K562 (cell line): ENCODE measurements around the gene ANTKMT. TPM values are rescaled to one million over a fixed set of nuclear protein-coding genes. Genes with fewer than 3 reads are reported as not detected.
A peak's percentile ranks its signal among the peaks of the same experiment; 100 is the strongest.

Source experiments
- ATAC-seq: fragments of 200-7000 bp; cut with Tn5 transposase; 3 replicates; pipeline ENCODE4 v1.9.1; 2020; ENCODE audit warnings: moderate library complexity
- BruUV-seq: library from RNA; stranded (reverse); fragments of 400-500 nt; replicated peaks from 2 replicates; lab custom pipeline; 2021; lab: Mats Ljungman, UMichigan
- CTCF ChIA-PET: fragments of 300-600 bp; formaldehyde crosslinking; extraction: SDS; loops from one replicate; lab custom pipeline; 2021; ENCODE audit warnings: low intra/inter-chr PET ratio; lab: Yijun Ruan, JAX
- POLR2A ChIA-PET: fragments of 300-600, 350-650 bp; sonication (Branson Sonifier 250); formaldehyde crosslinking; extraction: SDS; loops from one replicate; lab custom pipeline; 2021; ENCODE audit warnings: antibody characterized with exemption, inconsistent platforms; lab: Yijun Ruan, JAX
- DNase-seq, 4 experiments: peaks; one replicate each; pipeline versions ENCODE4 v3.0.0 to v3.0.0-alpha.2; 2011 to 2018; ENCODE audit warnings: low spot score in 3 of 4, mixed read lengths in 3 of 4; ENCODE audit errors: extremely low read depth in 1 of 4
- FAIRE-seq: peaks from 2 replicates; lab custom pipeline; 2011; peaks lifted over from hg19 to GRCh38; lab: Jason Lieb, UNC
- H2AFZ ChIP-seq: 2 replicates; pipeline ENCODE4 v1.6.0; 2011; ENCODE audit warnings: low read depth, low read length, control low read depth, inconsistent platforms
- H3K27ac ChIP-seq: fragments of 200-600 bp; 3 replicates; pipeline ENCODE4 v1.8.0; 2011; ENCODE audit warnings: low read depth, mild to moderate bottlenecking, control low read depth, inconsistent platforms, low read length, moderate library complexity, mixed read lengths; ENCODE audit errors: extremely low read depth
- H3K27me3 ChIP-seq, 2 experiments: fragments of 300-600 bp in 1 of 2; 2 replicates in 1 of 2; 3 replicates in 1 of 2; pipeline versions ENCODE4 v1.6.0 to v1.8.0; 2011; ENCODE audit warnings: inconsistent platforms in 2 of 2, low read length in 2 of 2, mild to moderate bottlenecking in 1 of 2, mixed read lengths in 1 of 2, moderate library complexity in 1 of 2; ENCODE audit not compliant: control insufficient read depth in 2 of 2, insufficient read depth in 2 of 2
- H3K36me3 ChIP-seq: fragments of 300-600 bp; 3 replicates; pipeline ENCODE4 v1.8.0; 2011; ENCODE audit warnings: mild to moderate bottlenecking, low read length, inconsistent platforms; ENCODE audit not compliant: control insufficient read depth, insufficient read depth
- H3K4me1 ChIP-seq, 2 experiments: fragments of 200-600 bp in 1 of 2; replicated peaks in 1 of 2; 2 replicates in 1 of 2; 3 replicates in 1 of 2; pipeline versions ENCODE4 v1.5.1 to v1.8.0; 2011; ENCODE audit warnings: inconsistent platforms in 2 of 2, low read length in 2 of 2, mild to moderate bottlenecking in 1 of 2, mixed read lengths in 1 of 2, moderate library complexity in 1 of 2; ENCODE audit not compliant: control insufficient read depth in 2 of 2, insufficient read depth in 2 of 2
- H3K4me2 ChIP-seq: 2 replicates; pipeline ENCODE4 v1.6.1; 2011; ENCODE audit warnings: low read length, control low read depth, inconsistent platforms, mixed read lengths; ENCODE audit not compliant: insufficient read depth
- H3K4me3 ChIP-seq: fragments of 200-600 bp; sonication (generic), shearing (Covaris generic); 2 replicates; pipeline ENCODE4 v1.5.1; 2016; ENCODE audit warnings: control low read depth, inconsistent platforms
- H3K79me2 ChIP-seq: fragments of 200-600 bp; 3 replicates; pipeline ENCODE4 v1.8.0; 2011; ENCODE audit warnings: low read length, inconsistent platforms; ENCODE audit not compliant: control insufficient read depth, insufficient read depth
- H3K9ac ChIP-seq, 2 experiments: 2 replicates each; pipeline versions ENCODE4 v1.6.0 to v1.6.1; 2011; ENCODE audit warnings: low read depth in 2 of 2, low read length in 2 of 2, control low read depth in 1 of 2, inconsistent platforms in 1 of 2, mild to moderate bottlenecking in 1 of 2, mixed read lengths in 1 of 2; ENCODE audit not compliant: insufficient read depth in 1 of 2
- H3K9me1 ChIP-seq: one replicate; pipeline ENCODE4 v1.6.0; 2011; ENCODE audit warnings: inconsistent platforms, mild to moderate bottlenecking, low read length, moderate library complexity; ENCODE audit not compliant: control insufficient read depth, insufficient read depth
- H3K9me3 ChIP-seq: replicated peaks from 2 replicates; pipeline ENCODE4 v1.5.1; 2011; ENCODE audit warnings: low read depth, low read length, inconsistent platforms; ENCODE audit not compliant: control insufficient read depth, insufficient read depth
- H4K20me1 ChIP-seq: replicated peaks from 2 replicates; pipeline ENCODE4 v1.6.1; 2011; ENCODE audit warnings: low read length, inconsistent platforms, mixed read lengths; ENCODE audit not compliant: control insufficient read depth, insufficient read depth
- ETV1 ChIP-seq: fragments of 450-650 bp; conservative IDR thresholded peaks from 2 replicates; pipeline ENCODE4 v1.6.1; 2016; ENCODE audit warnings: missing genetic modification characterization, control low read depth, low read depth, missing compliant biosample characterization
- MECOM ChIP-seq: fragments of 250-450 bp; sonication (Bioruptor Pico); IDR thresholded peaks from 2 replicates; pipeline ENCODE4 v1.8.0; 2022; ENCODE audit warnings: inconsistent platforms
- PCBP1 ChIP-seq: fragments of 200-400 bp; formaldehyde crosslinking; IDR thresholded peaks from 2 replicates; pipeline ENCODE4 v1.6.1; 2018; ENCODE audit warnings: mild to moderate bottlenecking, low read depth, low read length; ENCODE audit not compliant: poor library complexity, severe bottlenecking
- SRSF1 ChIP-seq: fragments of 200-400 bp; formaldehyde crosslinking; IDR thresholded peaks from 2 replicates; pipeline ENCODE4 v1.6.1; 2017; ENCODE audit warnings: mild to moderate bottlenecking, low read depth, low read length, moderate library complexity
- ZKSCAN3 ChIP-seq: fragments of 250-450 bp; sonication (Bioruptor Pico); IDR thresholded peaks from 2 replicates; pipeline ENCODE4 v1.4.0; 2020
- ZNF444 ChIP-seq: fragments of 250-450 bp; sonication (Bioruptor Pico); IDR thresholded peaks from 2 replicates; pipeline ENCODE4 v1.4.0; 2020; ENCODE audit warnings: mild to moderate bottlenecking, moderate library complexity
- WGBS: fragments of 100-300 bp; shearing (Covaris generic); methylation state at CpG from one replicate; pipeline ENCODE4 v1.1.6; 2016; ENCODE audit warnings: low coverage, mixed read lengths; ENCODE audit not compliant: insufficient coverage; ENCODE audit errors: missing lambda C conversion rate; 5-methylcytosine and 5-hydroxymethylcytosine counted together
- in situ Hi-C: fragments of 300-500 bp; cut with MboI; formaldehyde crosslinking; loops from 4 replicates; pipeline ENCODE4 v1.15.0; 2018; ENCODE audit warnings: inconsistent platforms, mixed read lengths
- intact Hi-C: fragments of 100-400 bp; cut with micrococcal nuclease; formaldehyde crosslinking; loops from 2 replicates; pipeline ENCODE4 v1.14.2; 2022
- polyA plus RNA-seq, 8 experiments: library from polyadenylated mRNA; depleted of rRNA in 4 of 8; stranded (reverse) in 5 of 8; unstranded in 3 of 8; fragments of >200 nt; fragmentation: Nextera tagmentation in 2 of 8; fragmentation: Illumina TruSeq in 1 of 8; extraction: Ambion mirVana in 2 of 8; extraction: Trizol in 1 of 8; gene quantifications; 2 replicates each; pipeline versions ENCODE4 v1.2.1 to v1.2.3, GENCODE V29; 2011 to 2014; ENCODE audit warnings: inconsistent platforms in 1 of 8, missing spikeins in 1 of 8
- total RNA-seq, 7 experiments: library from RNA; depleted of rRNA in 6 of 7; stranded (reverse); fragments of >200 nt in 6 of 7; fragmentation: Illumina TruSeq in 2 of 7; extraction: Trizol in 2 of 7; gene quantifications; 2 replicates each; pipeline versions ENCODE4 v1.2.1 to v1.2.3, GENCODE V29; 2011 to 2021; ENCODE audit warnings: low replicate concordance in 1 of 7
- TF ChIP-seq, protein P1 (sequence below): fragments of 450-650 bp; formaldehyde crosslinking; IDR thresholded peaks from 2 replicates; pipeline ENCODE4 v1.4.0; 2020; ENCODE audit warnings: mild to moderate bottlenecking
- TF ChIP-seq, protein P2 (sequence below): sonication (generic); formaldehyde crosslinking; IDR thresholded peaks from 2 replicates; pipeline ENCODE4 v1.5.0; 2020; ENCODE audit warnings: missing genetic modification reagents

The ANTKMT gene
- total and polyA plus RNA-seq, 9 of the 15 experiments (the other 6 are each of a cell fraction or from before 2014, with no cell fraction given): 0.58 to 217 (median 19.1) TPM

DNA sequence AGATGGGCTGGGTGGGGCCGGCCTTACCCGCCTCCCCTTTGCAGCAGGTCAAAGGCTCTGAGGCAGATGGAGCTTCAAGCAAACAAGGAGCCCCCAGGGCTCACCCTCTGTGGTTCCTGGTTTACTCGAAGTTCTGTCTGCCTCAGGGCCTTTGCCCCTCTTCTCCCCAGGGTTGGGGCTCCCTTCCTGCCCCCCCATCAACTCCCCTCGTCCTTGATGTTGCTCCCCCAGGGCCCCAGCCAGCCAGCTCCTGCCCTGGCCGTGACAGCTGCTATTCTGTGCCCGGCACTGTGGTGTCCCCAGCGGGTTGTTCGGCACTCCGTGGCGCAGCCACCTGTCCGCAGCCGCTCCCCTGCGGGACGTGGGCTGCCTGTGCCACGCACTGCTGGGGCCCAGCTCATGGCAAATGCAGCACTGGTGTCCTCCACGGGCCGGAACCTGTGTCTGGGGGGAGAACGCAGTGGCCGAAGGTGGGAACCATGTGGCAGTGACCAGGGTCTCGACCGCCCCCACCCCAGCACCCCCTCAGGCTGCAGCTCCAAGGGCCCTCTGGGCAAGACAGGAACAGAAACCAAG, 10.4 kb upstream of the ANTKMT start:
- Histone ChIP-seq H3K9me1 (no peaks in the 10 kb centered on the region), H3K4me3 (no peak overlapping the region), H2AFZ (no peak overlapping the region), H3K27ac (no peak overlapping the region), H3K79me2 (no peaks in the 10 kb centered on the region; the same call in 2 of the 3 replicates), H3K36me3 (no peaks in the 10 kb centered on the region), H3K27me3 (peaks cover 0 to 17% of the 10 kb centered on the region in 2 experiments; a peak in 2 of 5 replicates), H4K20me1 (peaks cover 20% of the 10 kb centered on the region; the same call in 1 of the 2 replicates), H3K9ac (peak overlapping the region in 1 of 2 experiments; percentile 61; a peak in 2 of 4 replicates), H3K4me2 (no peak overlapping the region), H3K9me3 (no peaks in the 10 kb centered on the region), H3K4me1 (peaks cover 0 to 65% of the 10 kb centered on the region in 2 experiments; a peak in 3 of 5 replicates)
- ATAC-seq (no peak), FAIRE-seq (no peak), DNase-seq (no peak)
- BruUV-seq: no TSS peak
- POLR2A ChIA-PET: interaction anchor here (1.0 to 1.4 kb wide), 2 partner anchors 11 to 15 kb away, joined by 5 to 6 read pairs; partner anchors contain the start of gene ANTKMT
- WGBS: 28% methylated on average over 20 of the region's 21 CpGs
- CTCF ChIA-PET: interaction anchor here (2.5 to 4.5 kb wide), 3 partner anchors 74 to 392 kb away, joined by 12 to 73 read pairs (median 17); no protein-coding TSS in a partner anchor
- in situ Hi-C loops (loop anchor here (5.0 to 10.0 kb wide), 2 partner anchors 77 to 344 kb away; partner anchors contain the start of genes CHTF18 and RPUSD1), intact Hi-C loops (loop anchor here (1.0 to 5.0 kb wide), 2 partner anchors 75 to 97 kb away; no protein-coding TSS in a partner anchor)
- TF ChIP-seq ZNF444 (CRISPR knock-in tag): no peak
- no peak for TF ChIP-seq ETV1 (tag)
- TF ChIP-seq, protein P1, sequence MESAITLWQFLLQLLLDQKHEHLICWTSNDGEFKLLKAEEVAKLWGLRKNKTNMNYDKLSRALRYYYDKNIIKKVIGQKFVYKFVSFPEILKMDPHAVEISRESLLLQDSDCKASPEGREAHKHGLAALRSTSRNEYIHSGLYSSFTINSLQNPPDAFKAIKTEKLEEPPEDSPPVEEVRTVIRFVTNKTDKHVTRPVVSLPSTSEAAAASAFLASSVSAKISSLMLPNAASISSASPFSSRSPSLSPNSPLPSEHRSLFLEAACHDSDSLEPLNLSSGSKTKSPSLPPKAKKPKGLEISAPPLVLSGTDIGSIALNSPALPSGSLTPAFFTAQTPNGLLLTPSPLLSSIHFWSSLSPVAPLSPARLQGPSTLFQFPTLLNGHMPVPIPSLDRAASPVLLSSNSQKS (CRISPR knock-in tag): no peak
- no peak for TF ChIP-seq MECOM (CRISPR knock-in tag)
- TF ChIP-seq SRSF1: no peak
- TF ChIP-seq, protein P2, sequence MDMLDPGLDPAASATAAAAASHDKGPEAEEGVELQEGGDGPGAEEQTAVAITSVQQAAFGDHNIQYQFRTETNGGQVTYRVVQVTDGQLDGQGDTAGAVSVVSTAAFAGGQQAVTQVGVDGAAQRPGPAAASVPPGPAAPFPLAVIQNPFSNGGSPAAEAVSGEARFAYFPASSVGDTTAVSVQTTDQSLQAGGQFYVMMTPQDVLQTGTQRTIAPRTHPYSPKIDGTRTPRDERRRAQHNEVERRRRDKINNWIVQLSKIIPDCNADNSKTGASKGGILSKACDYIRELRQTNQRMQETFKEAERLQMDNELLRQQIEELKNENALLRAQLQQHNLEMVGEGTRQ (CRISPR knock-in tag): no peak
- peak; percentile 21 for TF ChIP-seq PCBP1
- TF ChIP-seq ZKSCAN3 (CRISPR knock-in tag): no peak
